ENCODE measurements around the gene UST.
"Not testable (repeated sequence)": the region's sequence is repeated elsewhere in the genome, so short reads cannot be mapped to it uniquely, and the experiment has no call there.

The UST gene

DNA sequence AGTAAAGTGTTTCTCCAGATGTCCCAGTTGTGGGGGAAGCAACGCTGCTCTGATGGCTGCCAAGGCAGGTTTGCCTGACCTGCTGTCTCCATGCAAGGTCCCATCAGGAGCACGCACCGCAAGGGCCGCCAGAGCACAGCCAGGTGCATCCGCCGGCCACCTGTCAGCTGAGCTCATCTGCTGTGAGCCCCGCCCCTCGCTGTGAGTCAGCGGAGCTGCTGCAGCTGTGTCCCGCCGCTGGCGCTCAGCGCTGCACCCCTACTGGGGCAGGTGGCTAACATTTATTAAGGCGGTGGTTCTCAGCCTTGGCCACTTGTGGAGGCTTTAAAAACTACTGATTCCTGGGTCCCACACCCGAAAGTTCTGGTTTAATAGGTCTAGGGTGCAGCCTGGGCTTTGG, 225.7 kb downstream of the UST start:
- no peaks in the 10 kb centered on the region for H3K36me3 ChIP-seq (ENCODE audit: low read length)
- no peak overlapping the region for H3K4me3 ChIP-seq (ENCODE audit: insufficient read depth, low read length, poor library complexity, severe bottlenecking)
- no peaks in the 10 kb centered on the region for H3K79me2 ChIP-seq (ENCODE audit: insufficient read depth, low read length)
- H3K27me3 ChIP-seq (ENCODE audit: low read length): no peaks in the 10 kb centered on the region
- H2AFZ ChIP-seq (ENCODE audit: low read depth, low read length, severe bottlenecking): no peak overlapping the region
- H4K20me1 ChIP-seq (ENCODE audit: low read depth, low read length): no peaks in the 10 kb centered on the region
- no peaks in the 10 kb centered on the region for H3F3A ChIP-seq (ENCODE audit: insufficient read depth)
- no peak overlapping the region for H3K27ac ChIP-seq (ENCODE audit: low read depth, low read length)
- H3K9ac ChIP-seq (ENCODE audit: low read length): no peak overlapping the region
- H3K4me2 ChIP-seq (ENCODE audit: low read depth, low read length, poor library complexity, severe bottlenecking): no peak overlapping the region
- TF ChIP-seq EZH2phosphoT487 (conservative IDR thresholded peaks at IDR 0.05; ENCODE audit: low read length): no peak
- TF ChIP-seq, protein P1, sequence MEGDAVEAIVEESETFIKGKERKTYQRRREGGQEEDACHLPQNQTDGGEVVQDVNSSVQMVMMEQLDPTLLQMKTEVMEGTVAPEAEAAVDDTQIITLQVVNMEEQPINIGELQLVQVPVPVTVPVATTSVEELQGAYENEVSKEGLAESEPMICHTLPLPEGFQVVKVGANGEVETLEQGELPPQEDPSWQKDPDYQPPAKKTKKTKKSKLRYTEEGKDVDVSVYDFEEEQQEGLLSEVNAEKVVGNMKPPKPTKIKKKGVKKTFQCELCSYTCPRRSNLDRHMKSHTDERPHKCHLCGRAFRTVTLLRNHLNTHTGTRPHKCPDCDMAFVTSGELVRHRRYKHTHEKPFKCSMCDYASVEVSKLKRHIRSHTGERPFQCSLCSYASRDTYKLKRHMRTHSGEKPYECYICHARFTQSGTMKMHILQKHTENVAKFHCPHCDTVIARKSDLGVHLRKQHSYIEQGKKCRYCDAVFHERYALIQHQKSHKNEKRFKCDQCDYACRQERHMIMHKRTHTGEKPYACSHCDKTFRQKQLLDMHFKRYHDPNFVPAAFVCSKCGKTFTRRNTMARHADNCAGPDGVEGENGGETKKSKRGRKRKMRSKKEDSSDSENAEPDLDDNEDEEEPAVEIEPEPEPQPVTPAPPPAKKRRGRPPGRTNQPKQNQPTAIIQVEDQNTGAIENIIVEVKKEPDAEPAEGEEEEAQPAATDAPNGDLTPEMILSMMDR (IDR thresholded peaks at IDR 0.05; ENCODE audit: insufficient read depth, low read length, poor library complexity, severe bottlenecking): no peak
- no peaks in the 10 kb centered on the region for H3K9me2 ChIP-seq (replicated peaks; ENCODE audit: insufficient read depth, low read length)
- no peaks in the 10 kb centered on the region for H3K9me3 ChIP-seq (ENCODE audit: insufficient read depth, low read length)

DNA sequence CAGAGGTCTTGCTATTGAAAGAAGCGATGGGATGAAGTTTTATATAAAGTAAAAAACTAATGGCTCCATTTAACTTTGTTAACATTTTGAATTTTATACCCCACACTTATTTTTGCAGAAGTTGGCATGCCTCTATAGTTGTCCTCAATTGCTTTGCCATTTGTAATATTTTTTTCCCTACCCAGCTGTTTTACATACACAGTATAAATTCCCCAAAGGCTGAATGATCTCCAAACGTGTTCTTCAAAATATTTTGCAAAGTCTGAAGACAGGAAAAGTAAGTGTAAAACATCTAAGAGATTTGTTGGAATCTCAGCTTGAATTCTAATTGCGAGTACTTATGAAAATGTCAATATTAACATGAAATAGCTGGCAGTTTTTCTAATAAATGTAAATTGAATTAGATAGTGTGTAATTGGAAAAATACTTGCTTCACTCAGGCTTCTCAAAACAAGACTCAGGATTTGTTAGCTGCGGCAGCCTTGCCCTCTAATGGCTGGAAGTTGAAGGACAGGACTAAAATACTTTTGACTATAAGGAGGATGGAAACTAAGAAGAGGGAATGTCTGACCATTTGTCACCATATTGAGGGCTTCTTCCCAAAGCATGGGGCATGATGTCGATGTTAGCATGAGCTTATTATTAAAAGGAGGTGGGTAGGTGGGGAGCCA, 226.8 kb downstream of the UST start:
- TF ChIP-seq, protein P1 (IDR thresholded peaks at IDR 0.05; ENCODE audit: insufficient read depth, low read length, poor library complexity, severe bottlenecking): no peak
- TF ChIP-seq EZH2phosphoT487 (conservative IDR thresholded peaks at IDR 0.05; ENCODE audit: low read length): no peak
- H3K27me3 ChIP-seq (ENCODE audit: low read length): no peaks in the 10 kb centered on the region

DNA sequence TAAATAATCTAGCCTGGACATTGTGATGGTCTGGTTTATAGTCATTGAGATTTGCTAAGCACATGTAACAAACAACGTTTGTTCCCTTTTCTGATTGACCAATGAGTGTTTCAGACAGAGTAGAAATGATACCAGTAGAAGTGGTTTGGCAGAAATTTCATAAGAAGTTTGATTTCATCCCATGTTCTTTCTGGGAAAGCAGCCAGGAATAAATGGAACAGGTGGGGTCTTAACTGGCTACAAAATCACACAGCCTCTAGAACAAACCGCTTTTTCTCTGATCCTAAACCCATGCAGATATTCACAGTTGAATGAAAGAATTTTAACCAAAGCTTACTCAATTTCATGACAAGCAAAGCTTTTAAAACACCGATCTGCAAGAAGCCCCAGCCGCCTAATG, 227.5 kb downstream of the UST start:
- TF ChIP-seq EZH2phosphoT487 (conservative IDR thresholded peaks at IDR 0.05; ENCODE audit: low read length): no peak
- TF ChIP-seq, protein P1 (IDR thresholded peaks at IDR 0.05; ENCODE audit: insufficient read depth, low read length, poor library complexity, severe bottlenecking): no peak

More for the DNA sequence above, 226.8 kb downstream of the UST start:
- Histone ChIP-seq H3K27ac (ENCODE audit: low read depth, low read length) (no peak overlapping the region), H3F3A (ENCODE audit: insufficient read depth) (no peaks in the 10 kb centered on the region), H3K9me3 (ENCODE audit: insufficient read depth, low read length) (no peaks in the 10 kb centered on the region), H3K9me2 (replicated peaks; ENCODE audit: insufficient read depth, low read length) (no peaks in the 10 kb centered on the region), H3K4me2 (ENCODE audit: low read depth, low read length, poor library complexity, severe bottlenecking) (no peak overlapping the region), H3K9ac (ENCODE audit: low read length) (no peak overlapping the region), H4K20me1 (ENCODE audit: low read depth, low read length) (no peaks in the 10 kb centered on the region), H3K36me3 (ENCODE audit: low read length) (no peaks in the 10 kb centered on the region), H3K4me3 (ENCODE audit: insufficient read depth, low read length, poor library complexity, severe bottlenecking) (no peak overlapping the region), H3K79me2 (ENCODE audit: insufficient read depth, low read length) (no peaks in the 10 kb centered on the region), H2AFZ (ENCODE audit: low read depth, low read length, severe bottlenecking) (no peak overlapping the region)

DNA sequence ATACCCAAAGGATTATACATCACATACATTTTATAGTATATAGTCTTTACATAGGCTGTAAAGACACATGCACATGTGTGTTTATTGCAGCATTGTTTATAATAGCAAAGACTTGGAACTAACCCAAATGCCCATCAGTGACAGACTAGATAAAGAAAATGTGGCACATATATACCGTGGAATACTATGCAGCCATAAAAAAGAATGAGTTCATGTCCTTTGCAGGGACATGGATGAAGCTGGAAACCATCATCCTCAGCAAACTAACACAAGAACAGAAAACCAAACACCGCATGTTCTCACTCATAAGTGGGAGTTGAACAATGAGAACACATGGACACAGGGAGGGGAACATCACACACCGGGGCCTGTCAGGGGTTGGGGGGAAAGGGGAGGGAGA, 231.5 kb downstream of the UST start:
- H3K27ac ChIP-seq (ENCODE audit: low read depth, low read length); H4K20me1 ChIP-seq (ENCODE audit: low read depth, low read length); H3K9ac ChIP-seq (ENCODE audit: low read length); H2AFZ ChIP-seq (ENCODE audit: low read depth, low read length, severe bottlenecking); H3K4me2 ChIP-seq (ENCODE audit: low read depth, low read length, poor library complexity, severe bottlenecking); H3K9me3 ChIP-seq (ENCODE audit: insufficient read depth, low read length); H3K79me2 ChIP-seq (ENCODE audit: insufficient read depth, low read length); H3K4me3 ChIP-seq (ENCODE audit: insufficient read depth, low read length, poor library complexity, severe bottlenecking); H3K27me3 ChIP-seq (ENCODE audit: low read length); H3K9me2 ChIP-seq (replicated peaks; ENCODE audit: insufficient read depth, low read length); H3F3A ChIP-seq (ENCODE audit: insufficient read depth); H3K36me3 ChIP-seq (ENCODE audit: low read length): not testable (repeated sequence)

More for the DNA sequence above, 227.5 kb downstream of the UST start:
- no peaks in the 10 kb centered on the region for H4K20me1 ChIP-seq (ENCODE audit: low read depth, low read length)
- no peaks in the 10 kb centered on the region for H3K79me2 ChIP-seq (ENCODE audit: insufficient read depth, low read length)
- no peaks in the 10 kb centered on the region for H3K36me3 ChIP-seq (ENCODE audit: low read length)
- no peak overlapping the region for H3K27ac ChIP-seq (ENCODE audit: low read depth, low read length)
- no peaks in the 10 kb centered on the region for H3K9me3 ChIP-seq (ENCODE audit: insufficient read depth, low read length)
- no peaks in the 10 kb centered on the region for H3F3A ChIP-seq (ENCODE audit: insufficient read depth)
- H3K9ac ChIP-seq (ENCODE audit: low read length): no peak overlapping the region
- H3K27me3 ChIP-seq (ENCODE audit: low read length): no peaks in the 10 kb centered on the region
- H3K4me2 ChIP-seq (ENCODE audit: low read depth, low read length, poor library complexity, severe bottlenecking): no peak overlapping the region
- no peak overlapping the region for H3K4me3 ChIP-seq (ENCODE audit: insufficient read depth, low read length, poor library complexity, severe bottlenecking)
- H3K9me2 ChIP-seq (replicated peaks; ENCODE audit: insufficient read depth, low read length): no peaks in the 10 kb centered on the region
- no peak overlapping the region for H2AFZ ChIP-seq (ENCODE audit: low read depth, low read length, severe bottlenecking)

Data from SU-DHL-6 (cell line).